ENCODE data around the gene THAP5.

DNA sequence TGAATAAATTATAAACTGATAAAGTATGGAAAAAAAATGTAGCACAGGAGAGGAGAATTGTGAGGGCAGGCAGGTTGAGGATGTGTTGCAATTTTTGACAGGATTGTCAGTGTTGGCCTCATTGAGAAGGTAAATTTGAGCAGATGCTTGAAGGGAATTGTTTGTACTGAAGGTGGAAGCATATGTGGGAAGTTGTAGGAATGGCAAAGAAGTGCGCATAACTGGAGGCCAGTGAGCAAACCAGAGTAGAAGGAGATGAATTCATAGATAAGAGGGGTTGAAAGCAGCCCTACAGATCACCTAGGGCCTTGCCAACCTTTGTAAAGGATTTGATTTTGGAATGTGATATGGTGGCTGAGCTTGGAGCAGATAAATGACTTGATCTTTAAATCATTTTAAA lies 6.6 kb upstream of the THAP5 start:
- TF ChIP-seq, protein P1, sequence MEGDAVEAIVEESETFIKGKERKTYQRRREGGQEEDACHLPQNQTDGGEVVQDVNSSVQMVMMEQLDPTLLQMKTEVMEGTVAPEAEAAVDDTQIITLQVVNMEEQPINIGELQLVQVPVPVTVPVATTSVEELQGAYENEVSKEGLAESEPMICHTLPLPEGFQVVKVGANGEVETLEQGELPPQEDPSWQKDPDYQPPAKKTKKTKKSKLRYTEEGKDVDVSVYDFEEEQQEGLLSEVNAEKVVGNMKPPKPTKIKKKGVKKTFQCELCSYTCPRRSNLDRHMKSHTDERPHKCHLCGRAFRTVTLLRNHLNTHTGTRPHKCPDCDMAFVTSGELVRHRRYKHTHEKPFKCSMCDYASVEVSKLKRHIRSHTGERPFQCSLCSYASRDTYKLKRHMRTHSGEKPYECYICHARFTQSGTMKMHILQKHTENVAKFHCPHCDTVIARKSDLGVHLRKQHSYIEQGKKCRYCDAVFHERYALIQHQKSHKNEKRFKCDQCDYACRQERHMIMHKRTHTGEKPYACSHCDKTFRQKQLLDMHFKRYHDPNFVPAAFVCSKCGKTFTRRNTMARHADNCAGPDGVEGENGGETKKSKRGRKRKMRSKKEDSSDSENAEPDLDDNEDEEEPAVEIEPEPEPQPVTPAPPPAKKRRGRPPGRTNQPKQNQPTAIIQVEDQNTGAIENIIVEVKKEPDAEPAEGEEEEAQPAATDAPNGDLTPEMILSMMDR (IDR thresholded peaks at IDR 0.05 in 8 of 11, conservative IDR thresholded peaks at IDR 0.05 in 3 of 11): no peak
- no peak for TF ChIP-seq POLR2AphosphoS5 (IDR thresholded peaks at IDR 0.05)
